GM19455 (cell line): ENCODE measurements around the gene C1orf74.

Experiments
- ATAC-seq: cut with Tn5 transposase; IDR thresholded peaks from one replicate; pipeline ENCODE4 v1.9.1; 2021; ENCODE audit not compliant: unreplicated experiment

The C1orf74 gene

DNA sequence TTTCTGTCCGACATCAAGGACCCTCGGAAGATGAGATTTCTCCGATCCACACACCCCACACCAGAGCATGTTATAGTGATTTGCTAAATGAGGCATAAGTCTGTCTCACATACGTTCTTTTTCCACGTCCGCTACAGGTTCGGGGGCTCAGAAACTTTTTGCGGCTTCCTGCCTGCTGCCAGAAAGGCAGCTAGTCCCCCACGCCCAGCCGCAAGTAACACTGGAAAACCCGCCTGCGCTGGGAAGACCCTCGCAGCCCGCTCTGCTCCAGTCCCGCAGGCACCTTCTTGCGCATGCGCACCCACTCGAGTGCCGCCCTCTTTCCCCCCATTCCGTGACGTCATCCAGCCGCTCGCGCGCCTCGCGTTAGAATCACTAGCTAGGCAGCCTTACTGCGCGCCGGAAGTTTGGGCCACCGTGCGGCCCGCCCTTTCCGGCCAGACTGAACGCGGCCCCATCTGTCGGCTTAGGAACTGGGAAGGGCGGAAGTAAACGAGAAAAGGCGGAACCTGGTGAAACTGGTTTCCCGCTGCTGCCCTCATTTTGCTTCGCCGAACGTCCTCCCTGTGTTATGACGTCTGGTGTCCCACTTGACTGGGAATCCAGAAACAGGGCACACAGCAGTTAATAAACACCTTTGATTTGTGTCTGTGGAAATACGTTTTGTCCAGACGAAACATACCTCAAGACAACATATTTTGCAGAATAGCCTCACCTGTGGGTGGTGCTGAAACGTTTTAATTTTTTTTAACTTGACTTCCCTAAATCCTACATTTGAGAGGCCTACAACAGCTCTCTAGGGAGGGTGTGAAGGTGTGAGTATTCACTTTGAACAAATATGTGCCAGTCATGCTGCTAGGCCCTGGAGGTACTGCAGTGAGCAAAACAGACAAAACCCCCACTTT lies at the start of gene C1orf74:
Gene C1orf74, minus strand, starts transcription at position 295 of the 905 bp plus-strand sequence. CDS start 925 bp downstream, outside the sequence.
- ATAC-seq, result peak; percentile 99

- ATAC-seq, result no peak
Measured at GRCh38 chr1:209831615-209832014, 47.3 kb upstream of the C1orf74 start.

DNA sequence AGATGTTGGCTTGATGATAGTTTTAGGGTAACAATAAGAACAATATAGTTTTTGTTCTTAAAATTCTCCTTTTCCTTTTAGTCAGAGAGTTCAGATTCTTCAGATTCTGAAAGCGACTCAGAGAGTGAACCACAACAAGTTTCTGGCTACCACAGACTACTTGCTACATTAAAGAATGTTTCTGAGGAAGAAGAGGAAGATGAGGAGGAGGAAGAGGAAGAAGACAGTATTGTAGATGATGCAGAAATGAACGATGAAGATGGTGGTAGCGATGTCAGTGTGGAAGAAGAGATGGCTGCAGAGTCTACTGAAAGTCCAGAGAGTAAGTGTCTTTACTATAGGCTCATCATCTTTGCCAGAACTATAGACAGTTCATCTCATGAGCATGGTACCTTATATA lies 46.4 kb upstream of the C1orf74 start:
- ATAC-seq, result no peak

DNA sequence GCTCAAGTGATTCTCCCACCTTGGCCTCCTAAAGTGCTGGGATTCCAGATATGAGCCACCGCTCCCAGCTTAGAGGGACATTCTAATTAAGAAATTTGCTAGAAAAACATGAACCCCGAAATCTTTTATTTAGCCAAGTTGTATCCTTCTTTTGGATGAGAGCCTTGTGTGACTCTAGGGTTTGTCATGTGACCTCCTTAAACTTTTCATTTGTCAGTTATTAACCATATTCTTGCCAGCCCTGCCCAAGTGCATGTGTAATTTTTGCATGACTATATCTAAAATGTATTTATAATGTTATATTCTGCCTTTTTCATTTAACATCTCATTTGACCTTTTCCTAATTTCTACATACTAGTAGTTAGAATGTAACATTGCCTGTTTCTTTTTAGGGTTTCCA lies 45.4 kb upstream of the C1orf74 start:
- ATAC-seq, result no peak

DNA sequence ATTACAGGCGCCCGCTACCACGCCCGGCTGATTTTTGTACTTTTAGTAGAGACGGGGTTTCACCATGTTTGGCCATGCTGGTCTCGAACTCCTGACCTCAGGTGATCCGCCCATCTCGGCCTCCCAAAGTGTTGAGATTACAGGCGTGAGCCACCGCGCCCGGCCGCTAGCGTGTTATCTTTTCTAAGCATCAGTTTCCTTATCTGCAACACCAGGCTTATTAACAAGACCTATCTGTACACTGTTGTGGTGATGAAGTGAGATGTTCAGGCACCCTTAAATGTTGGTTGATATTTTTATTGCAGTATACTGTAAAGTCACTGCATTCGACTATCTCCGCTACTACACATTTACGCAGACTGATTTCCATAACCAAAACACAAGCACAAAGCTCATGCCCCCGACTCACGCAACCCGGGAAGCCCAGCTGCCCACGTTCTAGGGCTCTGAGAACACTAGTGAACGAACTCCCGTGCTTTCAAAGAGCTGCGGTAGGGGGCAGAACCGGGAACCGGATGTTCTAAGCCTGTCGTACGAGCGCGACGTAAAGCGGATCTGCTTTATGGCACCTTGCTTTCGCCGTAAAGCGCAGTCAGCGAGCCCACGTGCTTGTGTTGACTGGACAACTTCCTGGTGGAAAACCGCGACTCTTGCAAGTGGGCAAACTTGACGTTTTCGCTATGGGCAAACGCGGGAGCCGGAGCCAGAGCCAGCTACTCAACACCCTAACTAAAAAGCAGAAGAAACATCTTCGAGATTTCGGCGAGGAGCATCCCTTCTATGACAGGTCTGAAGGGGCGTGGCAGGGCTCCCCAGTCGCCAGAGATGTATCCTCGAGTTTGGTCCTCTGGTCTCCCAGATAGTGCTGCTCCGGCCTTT lies 43.3 kb upstream of the C1orf74 start, which contains the start of gene UTP25:
Gene UTP25, plus strand, starts transcription at position 589 of the 879 bp plus-strand sequence. Its CDS starts 92 bp downstream, at position 681.
- peak; percentile 91 for ATAC-seq

- no peak for ATAC-seq
Measured at GRCh38 chr1:209825591-209826434, 41.5 kb upstream of the C1orf74 start.

DNA sequence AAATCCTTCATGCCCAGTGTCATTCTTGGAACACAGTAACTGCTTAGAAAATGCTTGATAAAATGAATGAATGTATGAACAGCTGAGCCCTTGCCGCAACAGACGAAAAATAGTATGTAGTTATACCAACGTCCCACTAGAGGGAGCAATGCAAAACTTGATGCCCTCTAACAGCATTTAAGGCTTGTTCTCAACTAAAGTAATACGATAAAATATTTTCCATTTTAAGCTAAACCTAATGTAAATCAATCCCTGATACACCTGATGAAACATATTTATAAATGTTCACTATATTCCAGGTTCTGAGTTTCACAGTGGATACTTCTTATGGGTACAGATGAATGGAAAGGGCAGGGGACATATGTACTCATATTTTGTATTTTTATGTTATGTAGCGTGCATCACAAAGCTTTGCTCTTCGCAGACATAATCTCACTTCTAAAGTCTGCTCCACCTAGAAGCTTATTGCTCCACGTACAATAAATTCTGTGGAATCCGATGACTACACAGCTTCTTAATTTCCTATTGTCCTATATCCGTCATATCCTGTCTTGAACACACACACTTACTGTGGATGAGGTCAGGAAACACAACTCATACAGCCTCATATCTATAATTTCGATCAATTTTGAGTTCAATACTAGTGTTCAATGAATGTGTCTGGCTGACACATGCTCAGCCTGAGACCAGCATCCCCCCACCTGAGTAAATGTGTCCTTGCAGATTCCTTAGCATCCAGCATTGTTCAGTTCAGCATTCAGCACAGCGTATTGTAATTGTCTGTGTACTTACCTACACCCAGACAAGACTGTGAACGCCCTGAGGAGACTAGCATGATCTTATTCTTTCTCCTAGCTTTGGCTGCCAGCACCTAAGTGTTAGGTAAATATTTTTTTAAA lies 39.0 kb upstream of the C1orf74 start:
- ATAC-seq, result no peak

- no peak for ATAC-seq
Measured at GRCh38 chr1:209822706-209823105, 38.3 kb upstream of the C1orf74 start.

DNA sequence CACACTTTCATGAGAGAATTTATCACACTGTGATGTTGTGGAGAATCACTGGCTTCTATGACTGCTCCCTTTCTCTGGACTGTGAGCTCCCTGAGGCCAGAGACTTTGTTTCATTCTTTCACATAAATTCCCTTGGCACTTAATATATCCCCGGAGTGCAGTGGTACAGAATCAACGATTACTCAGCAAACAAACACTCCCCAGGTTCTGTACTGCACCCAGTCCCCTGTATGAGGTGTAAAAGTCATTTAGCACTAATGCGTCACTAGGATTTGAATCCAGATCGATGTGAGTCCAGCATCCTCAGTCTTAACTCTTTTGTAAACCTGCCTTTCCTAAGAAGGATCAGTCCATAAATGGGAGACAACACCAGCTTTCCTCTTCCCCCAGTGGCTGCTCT lies 36.6 kb upstream of the C1orf74 start:
- ATAC-seq, result no peak

GRCh38 chr1:209819058-209819457 lies 34.7 kb upstream of the C1orf74 start:
- ATAC-seq, result no peak

- no peak for ATAC-seq
Measured at GRCh38 chr1:209817691-209818090, 33.3 kb upstream of the C1orf74 start.

GRCh38 chr1:209816923-209817322 lies 32.6 kb upstream of the C1orf74 start:
- ATAC-seq, result no peak

DNA sequence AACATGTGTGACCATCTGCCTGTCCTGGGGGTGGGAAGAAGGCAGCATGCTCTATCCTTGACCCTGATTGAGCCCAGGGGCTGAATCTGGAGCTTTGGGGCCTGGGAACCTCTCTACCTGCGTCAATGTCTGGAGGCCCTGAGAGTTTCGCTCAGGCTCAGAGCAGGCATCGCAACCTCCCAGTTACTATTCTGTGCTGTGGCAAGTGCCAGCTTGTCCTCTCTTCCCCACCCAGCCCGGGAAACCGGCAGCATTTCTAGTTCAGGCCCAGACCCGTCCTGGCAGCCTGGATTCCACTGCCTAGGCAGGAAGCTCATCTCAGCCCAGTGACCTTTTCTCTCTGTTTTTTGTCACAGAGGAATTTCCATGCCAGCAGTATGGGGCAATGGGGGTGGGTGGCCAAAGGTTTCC lies 31.6 kb upstream of the C1orf74 start:
- no peak for ATAC-seq

DNA sequence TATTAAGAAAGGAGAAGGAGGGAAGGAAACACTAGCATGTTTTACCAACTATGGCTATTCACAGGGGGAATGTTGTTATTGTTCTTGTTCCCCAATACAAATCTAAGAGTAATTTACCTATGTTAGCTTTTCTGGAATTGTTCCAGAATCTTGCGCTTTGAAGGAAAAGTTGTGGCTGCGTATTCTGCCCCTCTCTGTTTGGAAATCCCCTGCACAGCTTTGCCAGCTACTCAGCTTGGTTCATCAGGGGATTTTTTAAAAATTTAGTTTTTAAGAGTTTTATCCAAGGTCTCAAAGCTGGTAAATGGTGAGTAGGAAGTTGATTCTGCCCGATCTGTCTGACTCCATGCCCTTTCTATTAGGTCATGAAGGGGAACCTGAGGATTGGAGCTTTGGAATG lies 31.1 kb upstream of the C1orf74 start:
- ATAC-seq, result no peak

- no peak for ATAC-seq
Measured at GRCh38 chr1:209813902-209814301, 29.5 kb upstream of the C1orf74 start.

- no peak for ATAC-seq
Measured at GRCh38 chr1:209810783-209811182, 26.4 kb upstream of the C1orf74 start.

GRCh38 chr1:209809611-209810010 lies 25.3 kb upstream of the C1orf74 start:
- no peak for ATAC-seq

DNA sequence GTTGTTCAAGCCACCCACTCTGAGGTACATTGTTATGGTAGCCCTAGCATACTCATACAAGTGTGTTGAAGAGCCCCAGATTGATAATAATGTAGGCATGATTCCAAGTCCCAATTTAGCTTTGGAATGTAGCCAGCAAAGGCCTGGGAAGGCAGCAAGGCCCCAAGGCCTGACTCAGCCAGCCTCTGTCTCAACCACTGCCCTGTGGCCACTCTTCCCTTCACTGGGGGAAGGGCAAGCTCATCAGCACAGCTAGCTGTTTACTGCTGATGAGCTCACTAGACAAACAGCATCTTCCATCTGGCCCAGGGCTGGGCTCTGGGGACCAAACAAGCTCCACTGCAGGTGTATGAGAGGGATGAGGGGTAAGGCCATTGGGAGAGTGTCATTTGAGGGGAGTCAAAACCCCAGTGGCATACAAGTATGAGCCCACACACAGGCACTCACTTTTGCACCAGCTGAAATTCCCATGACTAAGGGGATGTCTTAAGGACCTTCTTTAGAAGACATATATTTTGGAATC lies 23.8 kb upstream of the C1orf74 start:
- ATAC-seq, result no peak

DNA sequence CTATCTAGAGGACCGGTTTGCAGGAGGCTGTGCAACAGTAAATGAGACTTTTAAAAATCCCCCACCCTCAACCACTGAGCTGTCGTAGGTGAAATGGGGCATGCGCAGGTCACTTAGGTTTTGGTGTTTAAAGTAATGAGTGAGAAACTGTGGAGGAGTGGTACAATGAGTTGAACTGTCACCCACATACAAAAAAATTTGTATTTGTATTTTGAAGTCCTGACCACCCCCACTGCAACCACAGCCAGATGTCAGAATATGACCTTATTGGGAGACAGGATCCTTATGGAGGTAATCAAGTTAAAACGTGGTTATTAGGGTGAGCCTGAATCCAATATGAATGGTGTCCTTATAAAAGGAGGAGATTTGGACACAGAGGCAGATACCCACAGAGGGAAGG lies 23.1 kb upstream of the C1orf74 start:
- no peak for ATAC-seq
